ENCODE measurements around the gene GRIK4.
A peak's percentile ranks its signal among the peaks of the same experiment; 100 is the strongest.

Gene GRIK4

GRCh38 chr11:120549346-120549745 lies 37.8 kb downstream of the GRIK4 start:
- no peak for DNase-seq (ENCODE audit: low read depth in 2 of 2)

- no peak for DNase-seq (ENCODE audit: low read depth in 2 of 2)
These were observed 38.5 kb downstream of the GRIK4 start for GRCh38 chr11:120550007-120550406.

GRCh38 chr11:120551191-120551590 lies 39.6 kb downstream of the GRIK4 start:
- no peak for DNase-seq (ENCODE audit: low read depth in 2 of 2)

- no peak for DNase-seq (ENCODE audit: low read depth in 2 of 2)
These were observed 43.4 kb downstream of the GRIK4 start for GRCh38 chr11:120554766-120555432.

- no peak for DNase-seq (ENCODE audit: low read depth in 2 of 2)
These were observed 43.9 kb downstream of the GRIK4 start for GRCh38 chr11:120555433-120555773.

GRCh38 chr11:120556797-120557196 lies 45.2 kb downstream of the GRIK4 start:
- no peak for DNase-seq (ENCODE audit: low read depth in 2 of 2)

GRCh38 chr11:120558744-120559431 lies 47.3 kb downstream of the GRIK4 start:
- no peak for DNase-seq (ENCODE audit: low read depth in 2 of 2)

GRCh38 chr11:120561286-120561685 lies 49.7 kb downstream of the GRIK4 start:
- DNase-seq (ENCODE audit: low read depth in 2 of 2), result no peak

GRCh38 chr11:120562806-120563425 lies 51.4 kb downstream of the GRIK4 start:
- DNase-seq (ENCODE audit: low read depth in 2 of 2), result no peak

- DNase-seq (ENCODE audit: low read depth in 2 of 2), result no peak
These were observed 52.4 kb downstream of the GRIK4 start for GRCh38 chr11:120563703-120564572.

GRCh38 chr11:120564573-120565311 lies 53.2 kb downstream of the GRIK4 start:
- DNase-seq (ENCODE audit: low read depth in 2 of 2), result peak; percentile 16 to 40

GRCh38 chr11:120565466-120566155 lies 54.1 kb downstream of the GRIK4 start:
- no peak for DNase-seq (ENCODE audit: low read depth in 2 of 2)

GRCh38 chr11:120566176-120566575 lies 54.6 kb downstream of the GRIK4 start:
- DNase-seq (ENCODE audit: low read depth in 2 of 2), result no peak

- no peak for DNase-seq (ENCODE audit: low read depth in 2 of 2)
These were observed 57.2 kb downstream of the GRIK4 start for GRCh38 chr11:120568572-120569307.

- DNase-seq (ENCODE audit: low read depth in 2 of 2), result no peak
These were observed 58.3 kb downstream of the GRIK4 start for GRCh38 chr11:120569861-120570260.

- no peak for DNase-seq (ENCODE audit: low read depth in 2 of 2)
These were observed 59.9 kb downstream of the GRIK4 start for GRCh38 chr11:120571476-120571875.

GRCh38 chr11:120573756-120574354 lies 62.3 kb downstream of the GRIK4 start:
- no peak for DNase-seq (ENCODE audit: low read depth in 2 of 2)

- DNase-seq (ENCODE audit: low read depth in 2 of 2), result no peak
These were observed 63.3 kb downstream of the GRIK4 start for GRCh38 chr11:120574876-120575275.

- no peak for DNase-seq (ENCODE audit: low read depth in 2 of 2)
These were observed 63.9 kb downstream of the GRIK4 start for GRCh38 chr11:120575461-120575860.

GRCh38 chr11:120576606-120577005 lies 65.1 kb downstream of the GRIK4 start:
- no peak for DNase-seq (ENCODE audit: low read depth in 2 of 2)

Measured in stimulated activated CD8-positive, alpha-beta memory T cell treated with anti-CD3 and anti-CD28 coated beads, Interleukin-2, amount 100 ng/mL, for 48 hours (primary cell).